ENCODE data around the gene VEZF1. TPM values are rescaled to one million over a fixed set of nuclear protein-coding genes. Genes with fewer than 3 reads are reported as not detected.

Gene VEZF1
- total and polyA plus RNA-seq, 2 of the 8 experiments (the other 6 are each of a cell fraction or from before 2014, with no cell fraction given) = 28.9 to 61.9 TPM

DNA sequence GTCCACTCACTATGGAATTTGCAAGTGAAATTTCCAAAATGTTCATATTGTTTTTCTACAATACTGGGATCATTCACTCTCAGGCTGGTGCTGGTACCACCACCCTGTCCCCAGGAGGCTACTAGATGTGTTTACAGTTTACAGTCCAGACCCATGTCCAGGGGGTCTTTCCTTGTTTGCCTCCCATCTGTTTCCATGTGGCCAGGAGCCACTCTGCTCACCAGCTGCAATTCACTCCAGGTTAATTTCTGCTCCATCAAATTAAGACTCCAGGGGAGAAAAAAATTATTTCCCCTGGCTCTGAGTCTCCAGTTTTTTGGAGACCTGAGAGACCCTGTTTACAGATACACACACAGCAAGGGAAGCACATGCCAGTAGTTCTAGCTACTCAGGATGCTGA is 31.5 kb upstream of the VEZF1 start:
- H4K20me1 ChIP-seq (replicated peaks in 1 of 2; ENCODE audit: control insufficient read depth in 1 of 2, insufficient read depth in 2 of 2, low read length in 2 of 2) = no peaks in the 10 kb centered on the region
- no peak overlapping the region for H4K5ac ChIP-seq (ENCODE audit: insufficient read length, low read depth, low read length)
- H3K36me3 ChIP-seq (ENCODE audit: control insufficient read depth in 2 of 4, insufficient read depth in 4 of 4, low read length in 3 of 4) = no peaks in the 10 kb centered on the region
- no peak for TF ChIP-seq EGR1 (IDR thresholded peaks at IDR 0.05; ENCODE audit: borderline replicate concordance, low read depth, low read length)
- CTCF ChIA-PET (ENCODE audit: partially characterized antibody) = interaction anchor here (0.8 to 1.4 kb wide), 3 partner anchors 20 to 185 kb away, joined by 3 to 4 read pairs (median 3); no protein-coding TSS in a partner anchor
- no peak overlapping the region for H2BK15ac ChIP-seq (ENCODE audit: low read length)
- H2BK120ac ChIP-seq (replicated peaks; ENCODE audit: low read depth, low read length) = no peak overlapping the region
- H3K27ac ChIP-seq (ENCODE audit: low read depth, low read length) = no peak overlapping the region
- H3K79me1 ChIP-seq (ENCODE audit: low read depth, low read length) = no peaks in the 10 kb centered on the region
- H3K4me3 ChIP-seq (ENCODE audit: extremely low read depth in 1 of 4, insufficient read depth in 2 of 4, low read depth in 3 of 4, low read length in 4 of 4) = no peak overlapping the region
- no peak overlapping the region for H2AK5ac ChIP-seq (ENCODE audit: low read depth, low read length)
- H3K27me3 ChIP-seq (replicated peaks in 1 of 4; ENCODE audit: control insufficient read depth in 3 of 4, extremely low read depth in 1 of 4, insufficient read depth in 3 of 4, low read length in 3 of 4) = no peaks in the 10 kb centered on the region
- H2BK20ac ChIP-seq (ENCODE audit: low read length) = no peak overlapping the region
- H3K4me2 ChIP-seq (ENCODE audit: insufficient read depth in 1 of 2, low read depth in 2 of 2, low read length in 2 of 2) = no peak overlapping the region
- FAIRE-seq = no peak
- no peak overlapping the region for H3K4ac ChIP-seq (replicated peaks; ENCODE audit: insufficient read length, low read depth, low read length)
- no peak overlapping the region for H2BK12ac ChIP-seq (ENCODE audit: low read depth, low read length)
- H3K56ac ChIP-seq (replicated peaks; ENCODE audit: insufficient read length, low read depth, low read length) = no peak overlapping the region
- H3K9ac ChIP-seq (replicated peaks in 1 of 4; ENCODE audit: extremely low read depth in 1 of 4, low read depth in 3 of 4, low read length in 3 of 4) = no peak overlapping the region
- H2BK5ac ChIP-seq (ENCODE audit: low read depth, low read length) = no peak overlapping the region
- H3K14ac ChIP-seq (ENCODE audit: insufficient read length) = no peak overlapping the region
- no peak overlapping the region for H3K23ac ChIP-seq (ENCODE audit: insufficient read length)
- H3K18ac ChIP-seq (ENCODE audit: extremely low read depth, low read length) = no peak overlapping the region
- no peaks in the 10 kb centered on the region for H3K23me2 ChIP-seq (ENCODE audit: low read depth, low read length)
- no peak overlapping the region for H4K8ac ChIP-seq (ENCODE audit: extremely low read depth, insufficient read depth, low read length)
- H2AFZ ChIP-seq (ENCODE audit: low read length) = no peak overlapping the region
- no peak overlapping the region for H4K91ac ChIP-seq (replicated peaks; ENCODE audit: insufficient read length, low read length)
- POLR2A ChIA-PET (ENCODE audit: partially characterized antibody) = interaction anchor here (0.6 to 3.4 kb wide), 6 partner anchors 9 to 808 kb away, joined by 4 to 32 read pairs (median 4); partner anchors contain the start of genes MRPS23 and SRSF1
- no peak for DNase-seq (ENCODE audit: low read depth in 1 of 2, low spot score in 2 of 2)
- H3K79me2 ChIP-seq (ENCODE audit: control insufficient read depth in 1 of 2, insufficient read depth in 2 of 2, low read length in 2 of 2) = no peaks in the 10 kb centered on the region
- H3K4me1 ChIP-seq (replicated peaks in 1 of 4; ENCODE audit: control insufficient read depth in 3 of 4, insufficient read depth in 4 of 4, low read length in 3 of 4) = peaks cover 0 to 6% (median 2%) of the 10 kb centered on the region in 4 experiments; a peak in 2 of 7 replicates
- H3K9me3 ChIP-seq (ENCODE audit: insufficient read depth in 2 of 2, low read depth in 1 of 2, low read length in 1 of 2) = no peaks in the 10 kb centered on the region

Measured in H1 (cell line).